WERI-Rb-1 (cell line): Measurements from ENCODE around the gene MAP3K5.

Experiments used
- DNase-seq: peaks from one replicate; pipeline ENCODE4 v3.0.0-alpha.2; 2020
- H3K27ac ChIP-seq: fragments of 250-450 bp; sonication (Bioruptor Pico); 2 replicates; pipeline ENCODE4 v1.5.1; 2020; ENCODE audit warnings: mild to moderate bottlenecking, moderate library complexity
- H3K27me3 ChIP-seq: fragments of 250-450 bp; sonication (Bioruptor Pico); 2 replicates; pipeline ENCODE4 v1.5.1; 2021; ENCODE audit warnings: mild to moderate bottlenecking, low read depth, moderate library complexity; ENCODE audit not compliant: insufficient read depth, severe bottlenecking
- H3K36me3 ChIP-seq: fragments of 250-450 bp; sonication (Bioruptor Pico); 2 replicates; pipeline ENCODE4 v1.5.1; 2020; ENCODE audit warnings: mild to moderate bottlenecking, moderate library complexity
- H3K4me3 ChIP-seq: 2 replicates; pipeline ENCODE4 v1.5.1; 2011; ENCODE audit warnings: low read depth, mild to moderate bottlenecking, control low read depth, low read length
- H3K9me3 ChIP-seq: fragments of 250-450 bp; sonication (Bioruptor Pico); 2 replicates; pipeline ENCODE4 v1.5.1; 2021; ENCODE audit warnings: mild to moderate bottlenecking, moderate library complexity; ENCODE audit not compliant: severe bottlenecking
- TF ChIP-seq, protein P1 (sequence below): IDR thresholded peaks from 2 replicates; pipeline ENCODE4 v1.5.1; 2011; ENCODE audit warnings: low read depth, mild to moderate bottlenecking, control low read depth, inconsistent platforms, low read length

MAP3K5 gene

DNA sequence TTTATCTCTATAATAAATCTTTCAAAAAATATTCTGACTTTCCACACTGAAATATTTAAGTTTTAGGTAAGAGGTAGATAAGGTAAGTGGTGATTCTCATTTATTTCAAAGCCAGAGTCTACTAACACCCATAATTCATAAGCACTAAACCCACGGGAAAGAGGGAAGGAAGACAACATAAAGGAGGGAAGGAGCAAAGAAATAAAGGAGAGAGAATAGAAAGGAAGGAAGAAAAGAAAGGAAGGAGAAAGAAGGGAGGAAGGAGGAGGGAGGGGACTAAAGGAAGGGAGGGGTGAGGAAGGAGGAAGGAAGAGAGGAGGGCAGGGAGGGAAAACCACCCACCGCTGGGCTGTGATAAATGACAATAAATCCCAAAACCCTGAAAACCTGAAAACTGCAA, 25.2 kb downstream of the MAP3K5 start:
- DNase-seq: no peak
- TF ChIP-seq, protein P1, sequence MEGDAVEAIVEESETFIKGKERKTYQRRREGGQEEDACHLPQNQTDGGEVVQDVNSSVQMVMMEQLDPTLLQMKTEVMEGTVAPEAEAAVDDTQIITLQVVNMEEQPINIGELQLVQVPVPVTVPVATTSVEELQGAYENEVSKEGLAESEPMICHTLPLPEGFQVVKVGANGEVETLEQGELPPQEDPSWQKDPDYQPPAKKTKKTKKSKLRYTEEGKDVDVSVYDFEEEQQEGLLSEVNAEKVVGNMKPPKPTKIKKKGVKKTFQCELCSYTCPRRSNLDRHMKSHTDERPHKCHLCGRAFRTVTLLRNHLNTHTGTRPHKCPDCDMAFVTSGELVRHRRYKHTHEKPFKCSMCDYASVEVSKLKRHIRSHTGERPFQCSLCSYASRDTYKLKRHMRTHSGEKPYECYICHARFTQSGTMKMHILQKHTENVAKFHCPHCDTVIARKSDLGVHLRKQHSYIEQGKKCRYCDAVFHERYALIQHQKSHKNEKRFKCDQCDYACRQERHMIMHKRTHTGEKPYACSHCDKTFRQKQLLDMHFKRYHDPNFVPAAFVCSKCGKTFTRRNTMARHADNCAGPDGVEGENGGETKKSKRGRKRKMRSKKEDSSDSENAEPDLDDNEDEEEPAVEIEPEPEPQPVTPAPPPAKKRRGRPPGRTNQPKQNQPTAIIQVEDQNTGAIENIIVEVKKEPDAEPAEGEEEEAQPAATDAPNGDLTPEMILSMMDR: no peak
- Histone ChIP-seq H3K27ac (no peak overlapping the region), H3K36me3 (no peaks in the 10 kb centered on the region), H3K4me3 (no peak overlapping the region), H3K9me3 (no peaks in the 10 kb centered on the region), H3K27me3 (no peaks in the 10 kb centered on the region)

DNA sequence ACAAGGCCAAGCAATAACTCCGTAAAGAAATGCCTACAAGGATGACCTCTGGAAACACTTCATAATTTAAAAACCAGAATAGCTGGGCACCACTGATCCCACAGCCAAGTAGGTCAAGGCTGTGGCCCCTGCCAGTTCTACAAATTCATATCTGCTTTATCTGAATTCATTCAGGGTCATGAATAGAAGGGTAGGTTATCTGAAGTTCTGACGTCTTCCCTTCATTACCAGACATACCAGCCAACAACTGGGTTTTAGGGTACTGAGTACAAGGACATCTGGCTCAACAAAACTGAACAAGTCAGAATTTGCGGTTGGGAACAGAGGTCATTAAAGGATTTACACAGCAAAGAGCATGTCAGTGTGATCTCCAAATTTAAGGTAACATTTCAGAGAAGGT, 26.0 kb downstream of the MAP3K5 start:
- no peaks in the 10 kb centered on the region for H3K27me3 ChIP-seq
- H3K27ac ChIP-seq: no peak overlapping the region
- H3K4me3 ChIP-seq: no peak overlapping the region
- no peaks in the 10 kb centered on the region for H3K9me3 ChIP-seq
- DNase-seq: no peak
- TF ChIP-seq, protein P1: no peak
- no peaks in the 10 kb centered on the region for H3K36me3 ChIP-seq

DNA sequence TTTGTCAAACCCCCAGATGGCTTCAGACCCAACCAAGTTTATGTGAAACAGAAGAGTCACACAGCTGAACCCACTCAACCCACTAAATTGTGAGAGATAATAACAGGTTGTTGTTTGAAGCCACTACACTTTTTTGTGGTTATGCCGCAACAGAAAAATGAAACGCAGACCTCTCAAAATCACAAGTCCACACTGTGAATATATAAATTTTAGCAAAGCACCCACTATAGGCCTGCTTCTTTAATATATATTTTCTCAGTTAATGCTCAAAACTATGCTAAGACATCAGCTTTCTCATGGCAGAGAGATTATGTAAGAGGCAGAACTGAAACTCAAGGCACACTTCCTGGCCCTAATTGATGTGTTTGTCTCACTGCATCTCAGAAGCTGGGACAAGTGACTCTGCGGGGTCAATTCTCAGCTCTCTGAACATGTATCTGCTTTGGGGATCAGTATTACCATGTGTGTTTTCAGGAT, 27.7 kb downstream of the MAP3K5 start:
- no peaks in the 10 kb centered on the region for H3K27me3 ChIP-seq
- H3K27ac ChIP-seq: no peak overlapping the region
- peaks cover 3% of the 10 kb centered on the region for H3K9me3 ChIP-seq
- TF ChIP-seq, protein P1: no peak
- no peaks in the 10 kb centered on the region for H3K36me3 ChIP-seq
- DNase-seq: no peak
- H3K4me3 ChIP-seq: no peak overlapping the region

DNA sequence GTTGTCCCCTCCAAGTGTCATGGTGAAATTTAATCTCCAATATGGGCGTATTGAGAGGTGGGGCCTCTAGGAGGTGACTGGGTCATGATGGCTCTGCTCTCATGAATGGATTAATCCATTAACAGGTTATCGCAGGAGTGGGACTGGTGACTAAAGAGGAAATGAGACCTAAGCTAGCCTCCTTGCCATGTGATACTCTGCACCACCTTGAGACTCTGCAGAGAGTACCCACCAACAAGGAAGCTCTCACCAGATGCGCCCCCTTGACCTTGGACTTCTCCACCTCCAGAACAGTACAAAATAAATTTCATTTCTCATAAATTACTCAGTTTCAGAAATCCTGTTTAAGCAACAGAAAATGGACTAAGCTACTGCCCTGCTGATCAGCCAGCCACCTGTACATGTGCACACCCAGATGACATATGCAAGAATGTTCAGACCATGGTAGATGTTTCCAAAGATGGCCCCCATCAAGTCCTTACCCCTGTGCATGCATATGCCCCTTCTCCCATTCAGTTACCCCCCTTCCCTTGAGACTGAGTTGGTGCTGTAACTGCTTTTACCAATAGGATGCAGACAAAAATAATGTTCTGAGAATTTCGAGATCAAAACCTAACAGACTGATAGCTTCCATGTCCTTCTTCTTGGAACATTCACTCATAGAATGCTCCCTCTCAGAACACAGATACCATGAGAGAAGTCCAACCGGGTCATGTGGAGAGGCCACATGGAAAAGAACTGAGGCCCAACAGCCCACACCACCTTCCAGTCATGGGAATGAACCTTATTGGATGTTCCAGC, 28.4 kb downstream of the MAP3K5 start:
- H3K27ac ChIP-seq: no peak overlapping the region
- H3K4me3 ChIP-seq: no peak overlapping the region
- no peaks in the 10 kb centered on the region for H3K27me3 ChIP-seq
- no peak for DNase-seq
- peaks cover 3% of the 10 kb centered on the region for H3K9me3 ChIP-seq
- H3K36me3 ChIP-seq: no peaks in the 10 kb centered on the region
- TF ChIP-seq, protein P1: no peak

DNA sequence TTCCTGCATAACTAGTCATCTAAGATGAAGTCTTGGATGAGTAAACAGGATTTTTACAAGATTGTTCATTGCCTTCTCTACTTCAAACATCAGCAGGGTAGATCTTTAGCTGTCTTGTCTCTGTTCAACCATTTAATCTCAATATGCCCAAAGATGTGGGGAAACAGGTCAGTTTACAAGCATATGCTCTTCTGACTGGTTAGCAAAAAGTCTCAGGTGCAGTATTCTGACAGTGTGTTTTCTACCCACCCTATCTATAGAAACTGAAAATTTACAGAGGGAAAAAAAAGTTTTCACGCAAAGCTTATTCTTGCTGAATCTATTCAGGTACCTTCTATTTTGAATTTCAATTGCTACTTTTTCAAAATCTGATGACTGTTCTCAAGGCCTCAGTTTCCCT, 29.0 kb downstream of the MAP3K5 start:
- H3K4me3 ChIP-seq: no peak overlapping the region
- TF ChIP-seq, protein P1: no peak
- H3K27ac ChIP-seq: no peak overlapping the region
- no peaks in the 10 kb centered on the region for H3K36me3 ChIP-seq
- peaks cover 3% of the 10 kb centered on the region for H3K9me3 ChIP-seq
- no peak for DNase-seq
- H3K27me3 ChIP-seq: no peaks in the 10 kb centered on the region
